IMR-90 (cell line): ENCODE results near the gene NOSTRIN. TPM values are rescaled to one million over a fixed set of nuclear protein-coding genes. Genes with fewer than 3 reads are reported as not detected.

Experiments used
- ATAC-seq: fragments of 200-7000 bp; cut with Tn5 transposase; 2 replicates; pipeline ENCODE4 v1.9.1; 2020; ENCODE audit warnings: low read depth, mild to moderate bottlenecking, moderate library complexity
- BruUV-seq: library from RNA; stranded (reverse); fragments of 400-500 nt; replicated peaks from 2 replicates; lab custom pipeline; 2021; lab: Mats Ljungman, UMichigan
- CTCF ChIA-PET: fragments of 300-600 bp; formaldehyde crosslinking; extraction: SDS; loops from one replicate; lab custom pipeline; 2021; ENCODE audit warnings: antibody characterized with exemption; lab: Yijun Ruan, JAX
- POLR2A ChIA-PET: fragments of 300-600 bp; sonication (Branson Sonifier 250); formaldehyde crosslinking; loops from one replicate; lab custom pipeline; 2022; ENCODE audit warnings: antibody characterized with exemption; ENCODE audit not compliant: unreplicated experiment; lab: Charles Lee
- DNase-seq: peaks from one replicate; pipeline ENCODE4 v3.0.0; 2013
- H2AFZ ChIP-seq: replicated peaks from 2 replicates; pipeline ENCODE3; 2013; ENCODE audit warnings: low read length, mild to moderate bottlenecking; ENCODE audit not compliant: poor library complexity
- H2AK5ac ChIP-seq: 2 replicates; pipeline ENCODE4 v1.6.1; 2013; ENCODE audit warnings: low read depth, low read length, inconsistent platforms
- H2AK9ac ChIP-seq: replicated peaks from 2 replicates; pipeline ENCODE3; 2013; ENCODE audit warnings: mild to moderate bottlenecking, low read depth, low read length, moderate library complexity; ENCODE audit not compliant: poor library complexity
- H2BK120ac ChIP-seq: 2 replicates; pipeline ENCODE4 v1.6.1; 2013; ENCODE audit warnings: low read depth, low read length, inconsistent platforms
- H2BK15ac ChIP-seq: 3 replicates; pipeline ENCODE4 v1.6.1; 2013; ENCODE audit warnings: low read depth, low read length, inconsistent platforms
- H2BK20ac ChIP-seq: 2 replicates; pipeline ENCODE4 v1.6.1; 2013; ENCODE audit warnings: low read depth, mild to moderate bottlenecking, inconsistent platforms, low read length, moderate library complexity
- H2BK5ac ChIP-seq: 2 replicates; pipeline ENCODE4 v1.6.1; 2013; ENCODE audit warnings: mild to moderate bottlenecking, low read depth, low read length, inconsistent platforms; ENCODE audit not compliant: poor library complexity, severe bottlenecking
- H3K14ac ChIP-seq: replicated peaks from 2 replicates; pipeline ENCODE4 v1.6.1; 2013; ENCODE audit warnings: low read depth, low read length, inconsistent platforms
- H3K18ac ChIP-seq: 2 replicates; pipeline ENCODE4 v1.6.1; 2013; ENCODE audit warnings: low read depth, low read length, control low read depth
- H3K23ac ChIP-seq: 2 replicates; pipeline ENCODE4 v1.6.1; 2013; ENCODE audit warnings: low read depth, low read length, inconsistent platforms
- H3K27ac ChIP-seq: 2 replicates; pipeline ENCODE4 v1.5.1; 2013; ENCODE audit warnings: mild to moderate bottlenecking, control low read depth, low read length; ENCODE audit not compliant: insufficient read depth
- H3K27me3 ChIP-seq: 2 replicates; pipeline ENCODE4 v1.6.1; 2013; ENCODE audit warnings: low read length; ENCODE audit not compliant: control insufficient read depth, insufficient read depth
- H3K36me3 ChIP-seq: 2 replicates; pipeline ENCODE4 v1.6.1; 2013; ENCODE audit warnings: low read length, mixed read lengths; ENCODE audit not compliant: control insufficient read depth, insufficient read depth
- H3K4ac ChIP-seq: 2 replicates; pipeline ENCODE4 v1.6.1; 2013; ENCODE audit warnings: low read depth, low read length, inconsistent platforms
- H3K4me1 ChIP-seq: 2 replicates; pipeline ENCODE4 v1.6.1; 2013; ENCODE audit warnings: low read length, mixed read lengths; ENCODE audit not compliant: control insufficient read depth, insufficient read depth
- H3K4me2 ChIP-seq: 2 replicates; pipeline ENCODE4 v1.6.1; 2013; ENCODE audit warnings: low read depth, mild to moderate bottlenecking, control low read depth, low read length, moderate library complexity
- H3K4me3 ChIP-seq: 2 replicates; pipeline ENCODE4 v1.5.1; 2013; ENCODE audit warnings: low read depth, mild to moderate bottlenecking, control low read depth, low read length, moderate library complexity; ENCODE audit not compliant: insufficient read depth
- H3K56ac ChIP-seq: 2 replicates; pipeline ENCODE4 v1.6.1; 2013; ENCODE audit warnings: low read length, inconsistent platforms; ENCODE audit not compliant: insufficient read depth; ENCODE audit errors: extremely low read depth
- H3K79me1 ChIP-seq, 2 experiments: 2 replicates each; pipeline ENCODE4 v1.6.1; 2013; ENCODE audit warnings: low read length in 2 of 2, inconsistent platforms in 1 of 2, low read depth in 1 of 2
- H3K9ac ChIP-seq: 2 replicates; pipeline ENCODE4 v1.6.1; 2013; ENCODE audit warnings: low read depth, low read length, control low read depth
- H3K9me1 ChIP-seq: 2 replicates; pipeline ENCODE4 v1.6.1; 2013; ENCODE audit warnings: low read length, inconsistent platforms; ENCODE audit not compliant: insufficient read depth
- H3K9me3 ChIP-seq: 2 replicates; pipeline ENCODE4 v1.6.1; 2013; ENCODE audit warnings: low read length; ENCODE audit not compliant: control insufficient read depth, insufficient read depth
- H4K20me1 ChIP-seq: 2 replicates; pipeline ENCODE4 v1.6.1; 2013; ENCODE audit warnings: low read length, inconsistent platforms; ENCODE audit not compliant: insufficient read depth
- H4K5ac ChIP-seq: 2 replicates; pipeline ENCODE4 v1.6.1; 2013; ENCODE audit warnings: mild to moderate bottlenecking, low read depth, low read length, control low read depth
- H4K8ac ChIP-seq, 2 experiments: 2 replicates each; pipeline ENCODE4 v1.6.1; 2013; ENCODE audit warnings: low read depth in 2 of 2, low read length in 2 of 2, control low read depth in 1 of 2, inconsistent platforms in 1 of 2
- H4K91ac ChIP-seq: 2 replicates; pipeline ENCODE4 v1.6.1; 2013; ENCODE audit warnings: low read depth, low read length, inconsistent platforms; ENCODE audit not compliant: insufficient read depth
- BHLHE40 ChIP-seq: fragments of 150-350 bp; IDR thresholded peaks from 2 replicates; pipeline ENCODE4 v1.6.1; 2016; ENCODE audit warnings: mild to moderate bottlenecking, low read depth, low read length
- MXI1 ChIP-seq: IDR thresholded peaks from 2 replicates; pipeline ENCODE4 v1.6.1; 2012; ENCODE audit warnings: low read depth, mild to moderate bottlenecking, low read length, moderate library complexity, borderline replicate concordance
- WGBS, 2 experiments: methylation state at CpG; one replicate each; pipeline versions ENCODE4 v1.1.5 to v1.1.7; 2013; ENCODE audit warnings: missing lambda C conversion rate in 2 of 2; ENCODE audit not compliant: insufficient read length in 1 of 2; ENCODE audit errors: extremely low coverage in 2 of 2; 5-methylcytosine and 5-hydroxymethylcytosine counted together
- dilution Hi-C: fragments of 300-500 bp; cut with HindIII; formaldehyde crosslinking; loops from one replicate; pipeline ENCODE4 v1.14.3; 2018; ENCODE audit warnings: low sequenced_read_pairs; ENCODE audit not compliant: unreplicated experiment
- in situ Hi-C: fragments of 300-500 bp; cut with MboI; formaldehyde crosslinking; loops from 3 replicates; pipeline ENCODE4 v1.14.3; 2019; ENCODE audit warnings: low sequenced_read_pairs, inconsistent platforms, mixed read lengths
- intact Hi-C: fragments of 100-400 bp; cut with micrococcal nuclease; formaldehyde crosslinking; loops from 2 replicates; pipeline ENCODE4 v1.10.0; 2022
- polyA plus RNA-seq, 3 experiments: library from polyadenylated mRNA; depleted of rRNA; stranded (reverse); fragments of >200 nt; gene quantifications; 2 replicates each; pipeline ENCODE4 v1.2.3, GENCODE V29; 2012; ENCODE audit warnings: low replicate concordance in 1 of 3
- total RNA-seq: library from RNA; depleted of rRNA; stranded (reverse); fragments of >200 nt; gene quantifications from 2 replicates; pipeline ENCODE4 v1.2.3, GENCODE V29; 2012

NOSTRIN gene
- total and polyA plus RNA-seq, 2 of the 4 experiments (the other 2 are of a cell fraction), result 0.15 to 0.18 TPM

DNA sequence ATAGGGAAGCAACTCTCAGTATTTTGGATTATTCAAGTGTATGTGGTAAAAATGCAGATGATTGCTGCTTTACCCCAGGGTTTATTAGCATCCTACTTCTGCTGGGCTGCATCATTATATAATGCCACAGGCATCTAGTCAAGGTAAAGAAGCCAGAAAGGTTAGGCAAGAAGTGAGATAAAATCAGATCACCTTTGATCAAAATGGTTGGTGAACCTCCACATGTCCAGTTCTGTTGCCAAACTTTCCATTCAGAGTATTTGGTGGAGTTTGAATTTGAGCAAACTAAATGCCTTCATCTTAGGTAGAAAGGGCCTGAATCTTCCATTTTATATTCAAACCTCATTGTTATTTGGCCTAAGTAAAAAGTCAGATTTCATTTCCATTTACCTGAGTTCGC, 29.7 kb upstream of the NOSTRIN start:
- H2AK5ac ChIP-seq, result no peak overlapping the region
- no peaks in the 10 kb centered on the region for H3K36me3 ChIP-seq
- ATAC-seq (no peak), DNase-seq (no peak)
- H4K20me1 ChIP-seq, result no peaks in the 10 kb centered on the region
- no peak for TF ChIP-seq MXI1
- TF ChIP-seq BHLHE40, result no peak
- H2BK15ac ChIP-seq, result no peak overlapping the region
- no peak overlapping the region for H4K8ac ChIP-seq
- no peak overlapping the region for H3K18ac ChIP-seq
- no peak overlapping the region for H3K4me2 ChIP-seq
- intact Hi-C loops, result loop anchor here (1.0 kb wide), 1 partner anchor 148 kb away; no protein-coding TSS in a partner anchor
- no peak overlapping the region for H3K9ac ChIP-seq
- in situ Hi-C loops, result no loop called here
- no peak overlapping the region for H4K5ac ChIP-seq
- no peak overlapping the region for H3K27ac ChIP-seq
- POLR2A ChIA-PET, result no interaction called here
- BruUV-seq, result no TSS peak
- no peak overlapping the region for H2BK20ac ChIP-seq
- H3K9me1 ChIP-seq, result no peaks in the 10 kb centered on the region
- H3K9me3 ChIP-seq, result 0 out of 2 replicates have a peak, but pooled peaks cover 1% of the 10 kb centered on the region
- no peak overlapping the region for H2BK5ac ChIP-seq
- no peaks in the 10 kb centered on the region for H3K27me3 ChIP-seq
- CTCF ChIA-PET, result interaction anchor here (0.7 to 0.9 kb wide), 2 partner anchors 13 to 148 kb away, joined by 3 read pairs; no protein-coding TSS in a partner anchor
- no peak overlapping the region for H2AK9ac ChIP-seq
- H4K91ac ChIP-seq, result no peak overlapping the region
- no peak overlapping the region for H3K4me3 ChIP-seq
- H2BK120ac ChIP-seq, result no peak overlapping the region
- H3K79me1 ChIP-seq, result no peaks in the 10 kb centered on the region
- dilution Hi-C loops, result no loop called here
- no peaks in the 10 kb centered on the region for H3K4me1 ChIP-seq
- no CpG with 5 or more reads among the region's 1 CpG for WGBS, 2 experiments
- H2AFZ ChIP-seq, result no peak overlapping the region
- no peak overlapping the region for H3K56ac ChIP-seq
- no peak overlapping the region for H3K14ac ChIP-seq
- H3K23ac ChIP-seq, result no peak overlapping the region
- H3K4ac ChIP-seq, result no peak overlapping the region
